DOHH2 (cell line): ENCODE results near the gene KLHL40.

Experiments used
- H3F3A ChIP-seq: fragments of 200-600 bp; sonication (generic), shearing (Covaris generic); 2 replicates; pipeline ENCODE4 v1.6.0; 2016; ENCODE audit warnings: antibody characterized with exemption, mild to moderate bottlenecking; ENCODE audit not compliant: control insufficient read depth, insufficient read depth
- H3K27ac ChIP-seq: fragments of 200-600 bp; sonication (generic); 2 replicates; pipeline ENCODE4 v1.5.1; 2014; ENCODE audit warnings: low read depth, mild to moderate bottlenecking, low read length, moderate library complexity
- H3K27me3 ChIP-seq: fragments of 200-600 bp; sonication (generic); 2 replicates; pipeline ENCODE4 v1.6.1; 2014; ENCODE audit warnings: mild to moderate bottlenecking, low read length, mixed read lengths; ENCODE audit not compliant: control insufficient read depth
- H3K36me3 ChIP-seq: fragments of 200-600 bp; sonication (generic); 2 replicates; pipeline ENCODE4 v1.6.1; 2014; ENCODE audit warnings: mild to moderate bottlenecking, low read length, moderate library complexity, mixed read lengths; ENCODE audit not compliant: control insufficient read depth
- H3K4me1 ChIP-seq: fragments of 200-600 bp; sonication (generic); 2 replicates; pipeline ENCODE4 v1.6.1; 2014; ENCODE audit warnings: mild to moderate bottlenecking, low read length, mixed read lengths; ENCODE audit not compliant: control insufficient read depth
- H3K4me2 ChIP-seq: fragments of 200-600 bp; sonication (generic); 2 replicates; pipeline ENCODE4 v1.6.0; 2014; ENCODE audit warnings: mild to moderate bottlenecking, low read length, moderate library complexity
- H3K4me3 ChIP-seq: fragments of 200-600 bp; sonication (generic); 2 replicates; pipeline ENCODE4 v1.5.1; 2014; ENCODE audit warnings: mild to moderate bottlenecking, low read length, mixed read lengths
- H3K79me2 ChIP-seq: fragments of 200-600 bp; sonication (generic); 2 replicates; pipeline ENCODE4 v1.6.1; 2014; ENCODE audit warnings: mild to moderate bottlenecking, low read length, mixed read lengths; ENCODE audit not compliant: control insufficient read depth
- H3K9me2 ChIP-seq: fragments of 200-600 bp; sonication (generic); replicated peaks from 2 replicates; pipeline ENCODE4 v1.6.1; 2014; ENCODE audit warnings: mild to moderate bottlenecking, low read length, mixed read lengths; ENCODE audit not compliant: control insufficient read depth
- H3K9me3 ChIP-seq: fragments of 200-600 bp; sonication (generic); 2 replicates; pipeline ENCODE4 v1.6.1; 2014; ENCODE audit warnings: antibody characterized with exemption, low read length, mixed read lengths; ENCODE audit not compliant: control insufficient read depth, insufficient read depth
- H4K20me1 ChIP-seq: fragments of 200-600 bp; sonication (generic); 2 replicates; pipeline ENCODE4 v1.6.0; 2014; ENCODE audit warnings: low read depth, mild to moderate bottlenecking, antibody characterized with exemption, low read length, moderate library complexity; ENCODE audit not compliant: control insufficient read depth, insufficient read depth
- CTCF ChIP-seq: fragments of 200-600 bp; sonication (generic); IDR thresholded peaks from one replicate; pipeline ENCODE4 v1.5.1; 2014; ENCODE audit warnings: antibody characterized with exemption, mild to moderate bottlenecking, low read depth, low read length; ENCODE audit not compliant: poor library complexity, severe bottlenecking
- EZH2phosphoT487 ChIP-seq: fragments of 200-600 bp; sonication (generic); IDR thresholded peaks from 2 replicates; pipeline ENCODE4 v1.6.1; 2017; ENCODE audit warnings: borderline replicate concordance, mild to moderate bottlenecking, antibody characterized with exemption, low read length, moderate library complexity, mixed read lengths

The KLHL40 gene

GRCh38 chr3:42693530-42693930, 8.2 kb downstream of the KLHL40 start:
- no peaks in the 10 kb centered on the region for H3K9me3 ChIP-seq
- H3K9me2 ChIP-seq, result no peaks in the 10 kb centered on the region
- H3K36me3 ChIP-seq, result no peaks in the 10 kb centered on the region
- no peak overlapping the region for H3K27ac ChIP-seq
- H3K4me1 ChIP-seq, result no peaks in the 10 kb centered on the region
- H3K4me2 ChIP-seq, result no peak overlapping the region
- no peaks in the 10 kb centered on the region for H3K79me2 ChIP-seq
- H3F3A ChIP-seq, result no peaks in the 10 kb centered on the region
- 0 out of 2 replicates have a peak, but pooled peaks cover 3% of the 10 kb centered on the region for H3K27me3 ChIP-seq
- TF ChIP-seq CTCF, result no peak
- TF ChIP-seq EZH2phosphoT487, result no peak
- H4K20me1 ChIP-seq, result no peaks in the 10 kb centered on the region
- H3K4me3 ChIP-seq, result no peak overlapping the region

GRCh38 chr3:42694366-42694765, 9.0 kb downstream of the KLHL40 start:
- H3F3A ChIP-seq, result no peaks in the 10 kb centered on the region
- no peaks in the 10 kb centered on the region for H3K4me1 ChIP-seq
- 0 out of 2 replicates have a peak, but pooled peaks cover 3% of the 10 kb centered on the region for H3K27me3 ChIP-seq
- H3K36me3 ChIP-seq, result no peaks in the 10 kb centered on the region
- H3K9me3 ChIP-seq, result no peaks in the 10 kb centered on the region
- H3K79me2 ChIP-seq, result no peaks in the 10 kb centered on the region
- TF ChIP-seq EZH2phosphoT487, result no peak
- no peak for TF ChIP-seq CTCF
- no peak overlapping the region for H3K4me2 ChIP-seq
- no peak overlapping the region for H3K4me3 ChIP-seq
- H3K27ac ChIP-seq, result no peak overlapping the region
- no peaks in the 10 kb centered on the region for H4K20me1 ChIP-seq
- no peaks in the 10 kb centered on the region for H3K9me2 ChIP-seq

GRCh38 chr3:42696356-42697288, 11.3 kb downstream of the KLHL40 start:
- Histone ChIP-seq H3F3A (no peaks in the 10 kb centered on the region), H3K9me3 (no peaks in the 10 kb centered on the region), H3K4me1 (no peaks in the 10 kb centered on the region), H3K27me3 (0 out of 2 replicates have a peak, but pooled peaks cover 3% of the 10 kb centered on the region), H3K9me2 (no peaks in the 10 kb centered on the region), H3K36me3 (no peaks in the 10 kb centered on the region), H3K4me3 (no peak overlapping the region), H3K4me2 (no peak overlapping the region), H3K79me2 (no peaks in the 10 kb centered on the region), H3K27ac (no peak overlapping the region), H4K20me1 (no peaks in the 10 kb centered on the region)
- TF ChIP-seq CTCF (no peak), EZH2phosphoT487 (no peak)
